Measurements from ENCODE around the gene FGF22. TPM values are rescaled to one million over a fixed set of nuclear protein-coding genes. Genes with fewer than 3 reads are reported as not detected.

The FGF22 gene
- total RNA-seq, 5 donors from 2014 or later (not counting 1 experiment from before 2014, with no cell fraction given) = 0.35 to 3.9 (median 2.8) TPM

GRCh38 chr19:652467-653389, 13.0 kb downstream of the FGF22 start:
- H3K27ac Mint-ChIP-seq = no peak overlapping the region
- peaks cover 8% of the 10 kb centered on the region for H3K36me3 Mint-ChIP-seq
- no peak overlapping the region for H3K4me3 Mint-ChIP-seq
- ChIA-PET CTCF (no interaction called here), POLR2A (no interaction called here)
- 93% methylated on average over 47 of the region's 54 CpGs for WGBS (ENCODE audit: insufficient coverage)
- H3K27ac ChIP-seq (ENCODE audit: low read length) = no peak overlapping the region
- no peaks in the 10 kb centered on the region for H3K9me3 Mint-ChIP-seq
- H3K27me3 Mint-ChIP-seq = no peaks in the 10 kb centered on the region
- peaks cover 20 to 41% (median 31%) of the 10 kb centered on the region in 3 donors for H3K4me1 Mint-ChIP-seq
- ATAC-seq (replicated peaks in 1 of 4) = no peak
- no peaks in the 10 kb centered on the region for H3K9me3 ChIP-seq
- no peak for DNase-seq
- no peak overlapping the region for H3K4me3 ChIP-seq (ENCODE audit: control insufficient read depth in 1 of 2, extremely low read depth in 1 of 2, low read length in 1 of 2)
- no peaks in the 10 kb centered on the region for H3K27me3 ChIP-seq (replicated peaks in 1 of 2; ENCODE audit: control insufficient read depth in 2 of 2, extremely low read depth in 1 of 2, insufficient read depth in 2 of 2, low read length in 1 of 2)
- H3K36me3 ChIP-seq (ENCODE audit: control insufficient read depth in 2 of 2, extremely low read depth in 1 of 2, insufficient read depth in 1 of 2, low read length in 1 of 2) = peaks cover 40 to 72% of the 10 kb centered on the region in 2 donors
- H3K4me1 ChIP-seq (ENCODE audit: control insufficient read depth in 1 of 2, extremely low read depth in 1 of 2, insufficient read depth in 2 of 2, low read length in 2 of 2) = peaks cover 0 to 55% of the 10 kb centered on the region in 2 experiments

- H3K27me3 ChIP-seq (replicated peaks in 1 of 2; ENCODE audit: control insufficient read depth in 2 of 2, extremely low read depth in 1 of 2, insufficient read depth in 2 of 2, low read length in 1 of 2) = no peaks in the 10 kb centered on the region
- H3K36me3 ChIP-seq (ENCODE audit: control insufficient read depth in 2 of 2, extremely low read depth in 1 of 2, insufficient read depth in 1 of 2, low read length in 1 of 2) = peaks cover 40 to 75% of the 10 kb centered on the region in 2 donors
- DNase-seq (no peak), ATAC-seq (replicated peaks in 1 of 4) (no peak)
- Mint-ChIP-seq H3K4me3 (no peak overlapping the region), H3K36me3 (peaks cover 8% of the 10 kb centered on the region), H3K27ac (no peak overlapping the region), H3K27me3 (no peaks in the 10 kb centered on the region), H3K4me1 (peaks cover 20 to 47% (median 34%) of the 10 kb centered on the region in 3 donors), H3K9me3 (no peaks in the 10 kb centered on the region)
- H3K4me3 ChIP-seq (ENCODE audit: control insufficient read depth in 1 of 2, extremely low read depth in 1 of 2, low read length in 1 of 2) = no peak overlapping the region
- 94% methylated on average over 17 of the region's 17 CpGs for WGBS (ENCODE audit: insufficient coverage)
- ChIA-PET POLR2A (no interaction called here), CTCF (no interaction called here)
- H3K9me3 ChIP-seq = no peaks in the 10 kb centered on the region
- H3K4me1 ChIP-seq (ENCODE audit: control insufficient read depth in 1 of 2, extremely low read depth in 1 of 2, insufficient read depth in 2 of 2, low read length in 2 of 2) = peaks cover 0 to 62% of the 10 kb centered on the region in 2 experiments
- no peak overlapping the region for H3K27ac ChIP-seq (ENCODE audit: low read length)
Measured at GRCh38 chr19:653425-653824, 13.7 kb downstream of the FGF22 start.

DNA sequence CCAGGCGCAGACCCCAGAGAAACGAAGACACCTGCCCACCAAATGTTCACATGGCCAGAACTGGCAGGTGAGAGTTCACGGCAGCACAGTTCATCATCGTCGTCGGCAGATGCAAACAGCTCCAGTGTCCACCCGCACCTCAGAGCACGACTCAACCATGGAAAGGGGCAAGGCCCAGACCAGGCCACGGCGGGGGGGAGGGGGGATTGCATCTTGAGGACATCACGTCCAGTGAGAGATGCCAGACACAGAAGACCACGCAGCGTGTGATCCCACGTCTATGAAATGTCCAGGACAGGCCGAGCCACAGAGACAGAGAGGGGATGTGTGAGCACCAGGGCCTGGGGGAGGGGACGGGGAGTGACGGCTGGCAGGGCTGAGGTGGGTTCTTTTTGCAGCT, 16.0 kb downstream of the FGF22 start:
- peaks cover 31 to 62% of the 10 kb centered on the region in 2 donors for H3K36me3 ChIP-seq (ENCODE audit: control insufficient read depth in 2 of 2, extremely low read depth in 1 of 2, insufficient read depth in 1 of 2, low read length in 1 of 2)
- H3K27me3 ChIP-seq (replicated peaks in 1 of 2; ENCODE audit: control insufficient read depth in 2 of 2, extremely low read depth in 1 of 2, insufficient read depth in 2 of 2, low read length in 1 of 2) = no peaks in the 10 kb centered on the region
- no peak overlapping the region for H3K4me3 ChIP-seq (ENCODE audit: control insufficient read depth in 1 of 2, extremely low read depth in 1 of 2, low read length in 1 of 2)
- ATAC-seq (replicated peaks in 1 of 4) (no peak), DNase-seq (no peak)
- POLR2A ChIA-PET = no interaction called here
- CTCF ChIA-PET = no interaction called here
- peak overlapping the region in 1 of 3 donors; percentile 66 for H3K4me3 Mint-ChIP-seq
- H3K4me1 Mint-ChIP-seq = peaks cover 33 to 65% (median 50%) of the 10 kb centered on the region in 3 donors
- WGBS (ENCODE audit: insufficient coverage) = 90% methylated on average over 12 of the region's 17 CpGs
- H3K36me3 Mint-ChIP-seq = peaks cover 10% of the 10 kb centered on the region
- H3K9me3 ChIP-seq = no peaks in the 10 kb centered on the region
- peak overlapping the region in 1 of 2 donors; percentile 16 for H3K27ac Mint-ChIP-seq
- no peak overlapping the region for H3K27ac ChIP-seq (ENCODE audit: low read length)
- H3K27me3 Mint-ChIP-seq = no peaks in the 10 kb centered on the region
- H3K4me1 ChIP-seq (ENCODE audit: control insufficient read depth in 1 of 2, extremely low read depth in 1 of 2, insufficient read depth in 2 of 2, low read length in 2 of 2) = peaks cover 8 to 85% of the 10 kb centered on the region in 2 experiments
- H3K9me3 Mint-ChIP-seq = no peaks in the 10 kb centered on the region

DNA sequence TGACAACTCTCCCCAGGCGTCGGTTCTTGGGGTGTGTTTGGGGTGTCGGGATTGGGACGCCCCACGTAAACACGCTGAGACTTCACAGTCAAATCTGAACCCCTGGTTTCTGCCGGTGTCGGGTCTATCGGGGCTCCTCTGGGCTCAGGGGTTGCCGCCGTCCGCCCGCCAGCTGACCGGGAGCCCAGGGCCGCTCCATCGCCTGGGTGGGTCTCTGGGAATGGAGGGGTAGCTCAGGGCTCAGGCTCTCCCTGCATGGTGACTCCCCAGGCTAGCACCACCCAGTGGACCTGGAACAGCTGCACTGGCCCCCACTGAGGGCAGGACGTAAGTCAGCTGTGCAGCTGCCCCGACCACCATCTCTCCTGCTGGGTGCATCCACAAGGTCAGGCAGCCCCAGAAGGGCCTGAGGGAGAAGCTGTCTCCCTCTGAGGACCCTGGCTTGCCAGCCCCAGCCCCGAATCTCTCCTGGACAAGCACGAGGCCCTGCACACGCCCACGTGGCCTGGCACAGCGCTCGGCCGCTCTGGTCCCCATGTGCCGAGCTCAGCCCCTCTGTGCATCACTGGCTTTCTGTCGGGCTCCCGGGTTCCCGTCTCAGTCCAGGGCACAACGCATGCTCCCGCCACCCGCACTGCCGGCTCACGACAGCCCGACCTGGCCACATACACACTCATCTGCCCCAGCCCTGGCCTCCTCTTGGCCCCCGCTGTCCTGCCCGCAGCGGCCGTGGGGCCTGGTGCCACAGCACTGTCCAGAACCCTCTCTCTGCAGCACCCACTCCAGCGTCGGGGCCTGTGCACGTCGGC, 17.3 kb downstream of the FGF22 start:
- peaks cover 25 to 50% of the 10 kb centered on the region in 2 donors for H3K36me3 ChIP-seq (ENCODE audit: control insufficient read depth in 2 of 2, extremely low read depth in 1 of 2, insufficient read depth in 1 of 2, low read length in 1 of 2)
- DNase-seq (no peak), ATAC-seq (replicated peaks in 1 of 4) (no peak)
- 86% methylated on average over 27 of the region's 43 CpGs for WGBS (ENCODE audit: insufficient coverage)
- H3K4me1 Mint-ChIP-seq = peaks cover 45 to 72% (median 52%) of the 10 kb centered on the region in 3 donors
- no peaks in the 10 kb centered on the region for H3K9me3 ChIP-seq
- peaks cover 8% of the 10 kb centered on the region for H3K36me3 Mint-ChIP-seq
- ChIA-PET CTCF (no interaction called here), POLR2A (interaction anchor here in 1 of 2 donors (0.6 kb wide), 1 partner anchor 15 kb away, joined by 7 read pairs; no protein-coding TSS in a partner anchor)
- no peaks in the 10 kb centered on the region for H3K27me3 ChIP-seq (replicated peaks in 1 of 2; ENCODE audit: control insufficient read depth in 2 of 2, extremely low read depth in 1 of 2, insufficient read depth in 2 of 2, low read length in 1 of 2)
- H3K9me3 Mint-ChIP-seq = no peaks in the 10 kb centered on the region
- H3K4me3 Mint-ChIP-seq = peak overlapping the region in 1 of 3 donors; percentile 66
- no peak overlapping the region for H3K27ac ChIP-seq (ENCODE audit: low read length)
- H3K4me1 ChIP-seq (ENCODE audit: control insufficient read depth in 1 of 2, extremely low read depth in 1 of 2, insufficient read depth in 2 of 2, low read length in 2 of 2) = peaks cover 8 to 97% of the 10 kb centered on the region in 2 experiments
- H3K27me3 Mint-ChIP-seq = no peaks in the 10 kb centered on the region
- H3K27ac Mint-ChIP-seq = peak overlapping the region in 1 of 2 donors; percentile 28
- no peak overlapping the region for H3K4me3 ChIP-seq (ENCODE audit: control insufficient read depth in 1 of 2, extremely low read depth in 1 of 2, low read length in 1 of 2)

DNA sequence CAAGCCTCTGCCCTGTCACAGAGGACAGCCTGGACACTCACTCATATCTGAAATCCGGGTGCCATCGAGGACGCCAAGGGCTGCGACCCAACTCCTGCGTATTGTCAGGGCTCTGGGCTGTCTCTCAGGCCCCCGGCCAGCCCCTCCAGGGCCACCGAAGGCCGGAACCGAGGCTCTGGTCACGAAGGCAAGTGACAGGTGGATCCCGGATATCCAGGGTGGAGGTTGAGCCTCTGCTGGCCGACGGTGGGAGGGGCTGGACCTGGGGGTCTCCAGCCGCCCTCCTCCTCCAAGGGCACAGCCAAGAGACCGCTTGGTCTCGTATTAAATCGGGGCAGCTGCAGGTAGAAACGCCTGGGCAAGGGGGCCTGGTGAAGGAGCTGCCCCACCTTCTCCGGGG, 17.9 kb downstream of the FGF22 start:
- H3K4me3 Mint-ChIP-seq = no peak overlapping the region
- POLR2A ChIA-PET = no interaction called here
- peaks cover 25 to 43% of the 10 kb centered on the region in 2 donors for H3K36me3 ChIP-seq (ENCODE audit: control insufficient read depth in 2 of 2, extremely low read depth in 1 of 2, insufficient read depth in 1 of 2, low read length in 1 of 2)

More for the DNA sequence above, 17.9 kb downstream of the FGF22 start:
- H3K36me3 Mint-ChIP-seq = peaks cover 8% of the 10 kb centered on the region
- CTCF ChIA-PET = no interaction called here
- H3K4me1 Mint-ChIP-seq = peaks cover 47 to 71% (median 52%) of the 10 kb centered on the region in 3 donors
- no peak overlapping the region for H3K27ac ChIP-seq (ENCODE audit: low read length)
- WGBS (ENCODE audit: insufficient coverage) = 84% methylated on average over 18 of the region's 19 CpGs
- H3K27ac Mint-ChIP-seq = no peak overlapping the region
- H3K9me3 ChIP-seq = no peaks in the 10 kb centered on the region
- H3K9me3 Mint-ChIP-seq = no peaks in the 10 kb centered on the region
- H3K4me1 ChIP-seq (ENCODE audit: control insufficient read depth in 1 of 2, extremely low read depth in 1 of 2, insufficient read depth in 2 of 2, low read length in 2 of 2) = peaks cover 8 to 93% of the 10 kb centered on the region in 2 experiments
- H3K27me3 Mint-ChIP-seq = no peaks in the 10 kb centered on the region
- ATAC-seq (replicated peaks in 1 of 4) = no peak
- no peak for DNase-seq
- no peak overlapping the region for H3K4me3 ChIP-seq (ENCODE audit: control insufficient read depth in 1 of 2, extremely low read depth in 1 of 2, low read length in 1 of 2)
- no peaks in the 10 kb centered on the region for H3K27me3 ChIP-seq (replicated peaks in 1 of 2; ENCODE audit: control insufficient read depth in 2 of 2, extremely low read depth in 1 of 2, insufficient read depth in 2 of 2, low read length in 1 of 2)

All from T-cell (primary cell).